DND-41 (cell line): ENCODE measurements around the gene UHMK1.

Experiments used
- EZH2 ChIP-seq: IDR thresholded peaks from 3 replicates; pipeline ENCODE4 v1.6.1; 2012; ENCODE audit warnings: borderline replicate concordance, low read depth, mild to moderate bottlenecking, moderate library complexity, low read length, inconsistent platforms; ENCODE audit not compliant: severe bottlenecking
- TF ChIP-seq, protein P1 (sequence below): IDR thresholded peaks from 2 replicates; pipeline ENCODE4 v1.5.1; 2012; ENCODE audit warnings: borderline replicate concordance, low read length, moderate library complexity, mild to moderate bottlenecking; ENCODE audit not compliant: poor library complexity, severe bottlenecking; ENCODE audit errors: extremely low read depth

DNA sequence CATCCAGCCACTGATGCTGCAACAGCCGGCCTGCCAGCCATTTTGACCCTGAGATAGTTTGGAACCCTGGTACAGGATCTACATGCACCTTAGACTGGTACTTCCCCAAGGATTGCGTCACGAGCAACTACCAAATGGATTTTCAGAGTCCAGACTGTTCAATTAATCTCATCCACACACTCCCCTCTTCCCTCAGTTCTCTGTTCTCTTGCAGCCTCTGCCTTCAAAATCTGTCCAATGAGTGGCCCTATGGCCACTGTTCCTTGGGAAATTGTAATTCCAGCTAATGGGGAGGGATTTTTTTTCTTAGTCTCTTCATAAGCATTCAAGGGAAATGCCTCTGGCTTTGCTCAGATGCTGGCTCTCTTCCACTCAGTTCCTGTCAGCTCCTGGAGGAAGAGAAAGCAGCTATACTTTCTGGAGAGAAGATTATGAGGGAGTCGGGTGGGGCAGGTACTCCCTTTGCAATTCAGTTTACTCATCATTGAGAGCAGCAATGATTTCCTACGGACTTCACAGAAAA is 44.1 kb downstream of the UHMK1 start:
- TF ChIP-seq, protein P1, sequence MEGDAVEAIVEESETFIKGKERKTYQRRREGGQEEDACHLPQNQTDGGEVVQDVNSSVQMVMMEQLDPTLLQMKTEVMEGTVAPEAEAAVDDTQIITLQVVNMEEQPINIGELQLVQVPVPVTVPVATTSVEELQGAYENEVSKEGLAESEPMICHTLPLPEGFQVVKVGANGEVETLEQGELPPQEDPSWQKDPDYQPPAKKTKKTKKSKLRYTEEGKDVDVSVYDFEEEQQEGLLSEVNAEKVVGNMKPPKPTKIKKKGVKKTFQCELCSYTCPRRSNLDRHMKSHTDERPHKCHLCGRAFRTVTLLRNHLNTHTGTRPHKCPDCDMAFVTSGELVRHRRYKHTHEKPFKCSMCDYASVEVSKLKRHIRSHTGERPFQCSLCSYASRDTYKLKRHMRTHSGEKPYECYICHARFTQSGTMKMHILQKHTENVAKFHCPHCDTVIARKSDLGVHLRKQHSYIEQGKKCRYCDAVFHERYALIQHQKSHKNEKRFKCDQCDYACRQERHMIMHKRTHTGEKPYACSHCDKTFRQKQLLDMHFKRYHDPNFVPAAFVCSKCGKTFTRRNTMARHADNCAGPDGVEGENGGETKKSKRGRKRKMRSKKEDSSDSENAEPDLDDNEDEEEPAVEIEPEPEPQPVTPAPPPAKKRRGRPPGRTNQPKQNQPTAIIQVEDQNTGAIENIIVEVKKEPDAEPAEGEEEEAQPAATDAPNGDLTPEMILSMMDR: no peak
- no peak for TF ChIP-seq EZH2
